Muscle layer of colon (tissue), 2 donors: ENCODE measurements around the gene MAPRE2.

ENCODE experiments used
- H3K27ac ChIP-seq: one replicate; pipeline ENCODE4 v1.7.0; 2013; ENCODE audit warnings: low read depth, mild to moderate bottlenecking, low read length, moderate library complexity
- H3K27me3 ChIP-seq, 2 donors: one replicate each; pipeline ENCODE4 v1.7.0; 2013; ENCODE audit warnings: low read length in 2 of 2, mild to moderate bottlenecking in 2 of 2; ENCODE audit not compliant: insufficient read depth in 2 of 2, control insufficient read depth in 1 of 2
- H3K36me3 ChIP-seq: one replicate; pipeline ENCODE4 v1.7.0; 2013; ENCODE audit warnings: mild to moderate bottlenecking, low read length; ENCODE audit not compliant: insufficient read depth
- H3K4me1 ChIP-seq: one replicate; pipeline ENCODE4 v1.7.0; 2013; ENCODE audit warnings: mild to moderate bottlenecking, low read length; ENCODE audit not compliant: insufficient read depth
- H3K4me3 ChIP-seq, 2 donors: one replicate each; pipeline ENCODE4 v1.7.0; 2013; ENCODE audit warnings: low read length in 2 of 2, low read depth in 1 of 2, mild to moderate bottlenecking in 1 of 2, moderate library complexity in 1 of 2
- H3K9ac ChIP-seq: one replicate; pipeline ENCODE4 v1.7.0; 2013; ENCODE audit warnings: low read length
- H3K9me3 ChIP-seq: one replicate; pipeline ENCODE4 v1.7.0; 2013; ENCODE audit warnings: mild to moderate bottlenecking, low read length
- donor health status: abdominal sarcoma.
- donor health status: Adenocarcinoma of cecum.

MAPRE2 gene

GRCh38 chr18:35176925-35177324 lies 135.7 kb downstream of the MAPRE2 start:
- H3K9me3 ChIP-seq, result no peaks in the 10 kb centered on the region
- H3K36me3 ChIP-seq, result no peaks in the 10 kb centered on the region
- H3K4me3 ChIP-seq, result no peak overlapping the region
- no peak overlapping the region for H3K27ac ChIP-seq
- H3K27me3 ChIP-seq, result no peaks in the 10 kb centered on the region
- H3K4me1 ChIP-seq, result no peaks in the 10 kb centered on the region
- no peak overlapping the region for H3K9ac ChIP-seq

GRCh38 chr18:35178260-35178659 lies 137.0 kb downstream of the MAPRE2 start:
- Histone ChIP-seq H3K4me1 (no peaks in the 10 kb centered on the region), H3K9ac (no peak overlapping the region), H3K27me3 (no peaks in the 10 kb centered on the region), H3K4me3 (no peak overlapping the region), H3K36me3 (no peaks in the 10 kb centered on the region), H3K9me3 (no peaks in the 10 kb centered on the region), H3K27ac (no peak overlapping the region)

DNA sequence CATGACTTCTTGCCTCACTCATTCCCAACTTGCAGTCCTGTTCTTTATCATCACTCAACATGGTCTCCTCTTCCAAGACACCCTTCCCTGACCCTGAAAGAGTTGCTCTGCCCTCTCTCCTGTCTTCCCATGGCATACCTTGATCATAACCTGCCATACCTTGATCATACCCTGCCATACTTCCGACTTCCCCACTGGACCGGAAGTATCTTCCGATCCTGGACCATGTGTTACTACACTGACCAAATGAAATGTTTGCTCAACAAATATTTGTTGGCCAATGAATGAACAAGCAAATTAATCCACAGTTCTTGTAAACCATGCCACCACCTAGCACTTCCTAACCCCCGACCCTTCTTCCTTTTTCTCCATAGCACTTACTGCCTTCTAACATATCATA lies 138.7 kb downstream of the MAPRE2 start:
- no peak overlapping the region for H3K9ac ChIP-seq
- H3K36me3 ChIP-seq, result no peaks in the 10 kb centered on the region
- no peaks in the 10 kb centered on the region for H3K27me3 ChIP-seq
- no peaks in the 10 kb centered on the region for H3K9me3 ChIP-seq
- no peaks in the 10 kb centered on the region for H3K4me1 ChIP-seq
- H3K4me3 ChIP-seq, result no peak overlapping the region
- H3K27ac ChIP-seq, result no peak overlapping the region

GRCh38 chr18:35180455-35180854 lies 139.2 kb downstream of the MAPRE2 start:
- no peaks in the 10 kb centered on the region for H3K27me3 ChIP-seq
- no peak overlapping the region for H3K4me3 ChIP-seq
- H3K27ac ChIP-seq, result no peak overlapping the region
- H3K9me3 ChIP-seq, result no peaks in the 10 kb centered on the region
- no peaks in the 10 kb centered on the region for H3K36me3 ChIP-seq
- no peak overlapping the region for H3K9ac ChIP-seq
- no peaks in the 10 kb centered on the region for H3K4me1 ChIP-seq

- no peaks in the 10 kb centered on the region for H3K9me3 ChIP-seq
- H3K4me3 ChIP-seq, result no peak overlapping the region
- no peaks in the 10 kb centered on the region for H3K36me3 ChIP-seq
- H3K4me1 ChIP-seq, result no peaks in the 10 kb centered on the region
- H3K9ac ChIP-seq, result no peak overlapping the region
- H3K27ac ChIP-seq, result no peak overlapping the region
- no peaks in the 10 kb centered on the region for H3K27me3 ChIP-seq
Observed at GRCh38 chr18:35182151-35182550, 140.9 kb downstream of the MAPRE2 start.

- no peaks in the 10 kb centered on the region for H3K9me3 ChIP-seq
- no peak overlapping the region for H3K4me3 ChIP-seq
- H3K9ac ChIP-seq, result no peak overlapping the region
- H3K27ac ChIP-seq, result no peak overlapping the region
- H3K4me1 ChIP-seq, result no peaks in the 10 kb centered on the region
- H3K36me3 ChIP-seq, result no peaks in the 10 kb centered on the region
- H3K27me3 ChIP-seq, result no peaks in the 10 kb centered on the region
Observed at GRCh38 chr18:35183886-35184285, 142.7 kb downstream of the MAPRE2 start.

GRCh38 chr18:35185771-35186170 lies 144.6 kb downstream of the MAPRE2 start:
- Histone ChIP-seq H3K4me3 (no peak overlapping the region), H3K27ac (no peak overlapping the region), H3K4me1 (peaks cover 7% of the 10 kb centered on the region), H3K27me3 (no peaks in the 10 kb centered on the region), H3K9me3 (no peaks in the 10 kb centered on the region), H3K36me3 (no peaks in the 10 kb centered on the region), H3K9ac (no peak overlapping the region)

DNA sequence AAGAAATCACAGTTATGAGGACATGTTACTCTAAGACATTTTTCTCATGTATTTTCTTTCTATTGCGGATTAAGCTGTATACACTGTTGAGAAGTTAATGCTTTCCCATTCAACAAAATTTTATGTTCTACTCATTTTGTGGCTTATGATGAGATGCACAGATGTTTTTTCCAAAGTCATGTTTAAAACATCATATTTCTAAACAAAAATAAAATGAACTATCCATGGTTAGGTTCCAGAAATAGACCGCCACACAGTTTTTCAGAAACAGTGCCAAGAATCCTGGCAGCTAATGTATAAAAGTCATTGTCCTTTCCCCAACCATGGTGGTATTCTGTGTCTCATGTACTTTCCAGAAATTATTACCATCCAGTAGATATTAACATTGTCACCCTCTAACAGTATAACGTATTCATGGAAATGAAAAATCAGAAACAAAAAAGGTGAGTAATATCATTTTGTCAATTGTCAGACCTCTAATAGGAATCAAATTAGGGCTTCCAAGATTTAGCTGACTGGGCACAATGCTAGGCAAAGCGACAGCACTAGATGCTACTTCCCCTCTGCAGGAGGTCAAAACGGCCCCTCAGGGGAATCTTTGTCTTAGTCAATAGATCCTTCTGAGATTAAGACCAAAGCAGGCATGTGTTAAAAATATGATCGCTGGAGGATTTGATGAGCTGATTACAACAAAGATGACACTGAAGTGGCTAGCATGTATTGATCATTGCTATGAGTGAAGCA lies 145.2 kb downstream of the MAPRE2 start:
- Histone ChIP-seq H3K36me3 (no peaks in the 10 kb centered on the region), H3K4me1 (peaks cover 7% of the 10 kb centered on the region), H3K9ac (no peak overlapping the region), H3K9me3 (no peaks in the 10 kb centered on the region), H3K27me3 (no peaks in the 10 kb centered on the region), H3K27ac (no peak overlapping the region), H3K4me3 (no peak overlapping the region)

- Histone ChIP-seq H3K9ac (no peak overlapping the region), H3K4me1 (peaks cover 7% of the 10 kb centered on the region), H3K9me3 (no peaks in the 10 kb centered on the region), H3K27me3 (no peaks in the 10 kb centered on the region), H3K4me3 (no peak overlapping the region), H3K36me3 (no peaks in the 10 kb centered on the region), H3K27ac (no peak overlapping the region)
Observed at GRCh38 chr18:35189510-35189909, 148.3 kb downstream of the MAPRE2 start.

GRCh38 chr18:35190948-35191697 lies 149.9 kb downstream of the MAPRE2 start:
- no peaks in the 10 kb centered on the region for H3K36me3 ChIP-seq
- no peaks in the 10 kb centered on the region for H3K9me3 ChIP-seq
- no peaks in the 10 kb centered on the region for H3K27me3 ChIP-seq
- H3K27ac ChIP-seq, result no peak overlapping the region
- peaks cover 7% of the 10 kb centered on the region for H3K4me1 ChIP-seq
- H3K4me3 ChIP-seq, result no peak overlapping the region
- no peak overlapping the region for H3K9ac ChIP-seq

GRCh38 chr18:35191698-35192025 lies 150.4 kb downstream of the MAPRE2 start:
- no peak overlapping the region for H3K27ac ChIP-seq
- H3K4me1 ChIP-seq, result peaks cover 7% of the 10 kb centered on the region
- H3K9ac ChIP-seq, result no peak overlapping the region
- H3K9me3 ChIP-seq, result no peaks in the 10 kb centered on the region
- no peaks in the 10 kb centered on the region for H3K36me3 ChIP-seq
- H3K4me3 ChIP-seq, result no peak overlapping the region
- no peaks in the 10 kb centered on the region for H3K27me3 ChIP-seq

GRCh38 chr18:35192415-35192814 lies 151.2 kb downstream of the MAPRE2 start:
- Histone ChIP-seq H3K9me3 (no peaks in the 10 kb centered on the region), H3K27ac (no peak overlapping the region), H3K4me3 (no peak overlapping the region), H3K9ac (no peak overlapping the region), H3K4me1 (peaks cover 7% of the 10 kb centered on the region), H3K36me3 (no peaks in the 10 kb centered on the region), H3K27me3 (no peaks in the 10 kb centered on the region)
